ENCODE results near the gene ATXN7. TPM values are rescaled to one million over a fixed set of nuclear protein-coding genes. Genes with fewer than 3 reads are reported as not detected.

Gene ATXN7
- total RNA-seq, 1 experiment from 2014 or later, result 3.6 TPM

GRCh38 chr3:64002233-64002632, 138.6 kb downstream of the ATXN7 start:
- DNase-seq (no peak), ATAC-seq (no peak)
- H3K9ac ChIP-seq (ENCODE audit: low read length), result no peak overlapping the region
- H4K20me1 ChIP-seq (ENCODE audit: low read length), result no peaks in the 10 kb centered on the region
- H3K9me2 ChIP-seq (replicated peaks; ENCODE audit: low read length), result no peaks in the 10 kb centered on the region
- POLR2A ChIA-PET (ENCODE audit: unreplicated experiment), result no interaction called here
- intact Hi-C loops (cut with micrococcal nuclease), result no loop called here
- H3F3A ChIP-seq (ENCODE audit: low read length, unreplicated experiment), result no peaks in the 10 kb centered on the region
- H2AFZ ChIP-seq (ENCODE audit: low read length), result no peak overlapping the region
- no peak overlapping the region for H3K27ac ChIP-seq (ENCODE audit: low read length)
- H3K4me1 ChIP-seq (ENCODE audit: insufficient read depth, low read length), result no peaks in the 10 kb centered on the region
- H3K4me2 ChIP-seq (ENCODE audit: low read length), result no peak overlapping the region
- CTCF ChIA-PET, result no interaction called here
- no peaks in the 10 kb centered on the region; the same call in 1 of the 2 replicates for H3K36me3 ChIP-seq (ENCODE audit: low read depth, low read length)
- no TSS peak for BruUV-seq (replicated peaks)
- no peak overlapping the region for H3K4me3 ChIP-seq (ENCODE audit: low read length)
- TF ChIP-seq CTCF (conservative IDR thresholded peaks at IDR 0.05; ENCODE audit: low read depth, low read length), result no peak
- no peak for TF ChIP-seq EZH2 (IDR thresholded peaks at IDR 0.05; ENCODE audit: low read length, unreplicated experiment)
- no peak for TF ChIP-seq EZH2phosphoT487 (IDR thresholded peaks at IDR 0.05; ENCODE audit: borderline replicate concordance, low read length)
- H3K79me2 ChIP-seq (ENCODE audit: low read length), result no peaks in the 10 kb centered on the region
- H3K9me3 ChIP-seq (ENCODE audit: low read length), result no peaks in the 10 kb centered on the region
- no peaks in the 10 kb centered on the region for H3K27me3 ChIP-seq (ENCODE audit: low read length)

- H3K27me3 ChIP-seq (ENCODE audit: low read length), result no peaks in the 10 kb centered on the region
- no peak overlapping the region for H2AFZ ChIP-seq (ENCODE audit: low read length)
- no peak overlapping the region for H3K4me2 ChIP-seq (ENCODE audit: low read length)
- H3K4me3 ChIP-seq (ENCODE audit: low read length), result no peak overlapping the region
- no TSS peak for BruUV-seq (replicated peaks)
- DNase-seq, result no peak
- CTCF ChIA-PET, result no interaction called here
- ATAC-seq, result no peak
- no peaks in the 10 kb centered on the region; the same call in 1 of the 2 replicates for H3K36me3 ChIP-seq (ENCODE audit: low read depth, low read length)
- no peaks in the 10 kb centered on the region for H4K20me1 ChIP-seq (ENCODE audit: low read length)
- H3K79me2 ChIP-seq (ENCODE audit: low read length), result no peaks in the 10 kb centered on the region
- no peak overlapping the region for H3K9ac ChIP-seq (ENCODE audit: low read length)
- TF ChIP-seq EZH2phosphoT487 (IDR thresholded peaks at IDR 0.05; ENCODE audit: borderline replicate concordance, low read length), result no peak
- no peak for TF ChIP-seq CTCF (conservative IDR thresholded peaks at IDR 0.05; ENCODE audit: low read depth, low read length)
- TF ChIP-seq EZH2 (IDR thresholded peaks at IDR 0.05; ENCODE audit: low read length, unreplicated experiment), result no peak
- H3K9me2 ChIP-seq (replicated peaks; ENCODE audit: low read length), result no peaks in the 10 kb centered on the region
- H3K4me1 ChIP-seq (ENCODE audit: insufficient read depth, low read length), result no peaks in the 10 kb centered on the region
- POLR2A ChIA-PET (ENCODE audit: unreplicated experiment), result no interaction called here
- H3F3A ChIP-seq (ENCODE audit: low read length, unreplicated experiment), result no peaks in the 10 kb centered on the region
- intact Hi-C loops (cut with micrococcal nuclease), result no loop called here
- H3K27ac ChIP-seq (ENCODE audit: low read length), result no peak overlapping the region
- no peaks in the 10 kb centered on the region for H3K9me3 ChIP-seq (ENCODE audit: low read length)
These were observed 139.9 kb downstream of the ATXN7 start for GRCh38 chr3:64003589-64003988.

GRCh38 chr3:64008017-64008416, 144.3 kb downstream of the ATXN7 start:
- ATAC-seq (no peak), DNase-seq (no peak)
- Histone ChIP-seq H3K36me3 (ENCODE audit: low read depth, low read length) (peaks cover 31% of the 10 kb centered on the region), H2AFZ (ENCODE audit: low read length) (no peak overlapping the region), H3K9ac (ENCODE audit: low read length) (no peak overlapping the region), H3K4me1 (ENCODE audit: insufficient read depth, low read length) (peaks cover 7% of the 10 kb centered on the region; the same call in 1 of the 2 replicates), H4K20me1 (ENCODE audit: low read length) (no peaks in the 10 kb centered on the region), H3K79me2 (ENCODE audit: low read length) (peaks cover 9% of the 10 kb centered on the region; the same call in 1 of the 2 replicates), H3K9me3 (ENCODE audit: low read length) (no peaks in the 10 kb centered on the region), H3K4me2 (ENCODE audit: low read length) (no peak overlapping the region), H3K9me2 (replicated peaks; ENCODE audit: low read length) (no peaks in the 10 kb centered on the region), H3K27me3 (ENCODE audit: low read length) (no peaks in the 10 kb centered on the region), H3F3A (ENCODE audit: low read length, unreplicated experiment) (no peaks in the 10 kb centered on the region), H3K27ac (ENCODE audit: low read length) (no peak overlapping the region), H3K4me3 (ENCODE audit: low read length) (no peak overlapping the region)
- intact Hi-C loops (cut with micrococcal nuclease), result no loop called here
- POLR2A ChIA-PET (ENCODE audit: unreplicated experiment), result interaction anchor here (0.6 to 0.7 kb wide), 3 partner anchors 41 to 1137 kb away, joined by 3 to 5 read pairs (median 3); no protein-coding TSS in a partner anchor
- BruUV-seq (replicated peaks), result no TSS peak
- CTCF ChIA-PET, result no interaction called here
- TF ChIP-seq CTCF (conservative IDR thresholded peaks at IDR 0.05; ENCODE audit: low read depth, low read length) (no peak), EZH2 (IDR thresholded peaks at IDR 0.05; ENCODE audit: low read length, unreplicated experiment) (no peak), EZH2phosphoT487 (IDR thresholded peaks at IDR 0.05; ENCODE audit: borderline replicate concordance, low read length) (no peak)
